ENCODE results near the gene FBXW7. TPM values are rescaled to one million over a fixed set of nuclear protein-coding genes. Genes with fewer than 3 reads are reported as not detected.

The FBXW7 gene

Small RNA genes within 50 kb of the gene (small RNA-seq; reads per million reads assigned to genes)
- not detected for gene MIR3140 (ENCODE audit: low read depth)
